ENCODE measurements around the gene NSG2. TPM values are rescaled to one million over a fixed set of nuclear protein-coding genes. Genes with fewer than 3 reads are reported as not detected.

Gene NSG2
- total RNA-seq, 1 experiment from 2014 or later: not detected

DNA sequence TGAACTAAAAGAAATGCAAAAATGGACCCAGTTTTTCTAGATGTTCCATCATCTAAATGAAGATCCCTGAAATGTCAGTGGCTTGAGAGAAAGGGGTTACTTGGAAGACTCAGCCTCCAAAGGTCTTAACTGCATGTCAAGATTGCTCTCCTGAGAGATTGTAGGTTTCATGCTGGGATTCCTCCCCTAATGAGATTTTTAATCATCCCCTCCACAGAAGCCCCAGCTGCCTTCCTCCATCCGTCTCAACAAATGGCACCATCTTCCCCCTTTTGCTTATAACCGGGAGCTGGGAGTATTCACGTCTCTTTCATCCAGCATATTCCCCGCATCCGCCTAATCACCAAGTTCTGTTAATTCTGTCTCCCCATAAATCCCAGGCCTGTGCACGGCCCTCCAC lies 104.5 kb downstream of the NSG2 start:
- DNase-seq (ENCODE audit: low read depth): no peak

GRCh38 chr5:174151599-174152181 lies 106.2 kb downstream of the NSG2 start:
- no peak for DNase-seq (ENCODE audit: low read depth)

DNA sequence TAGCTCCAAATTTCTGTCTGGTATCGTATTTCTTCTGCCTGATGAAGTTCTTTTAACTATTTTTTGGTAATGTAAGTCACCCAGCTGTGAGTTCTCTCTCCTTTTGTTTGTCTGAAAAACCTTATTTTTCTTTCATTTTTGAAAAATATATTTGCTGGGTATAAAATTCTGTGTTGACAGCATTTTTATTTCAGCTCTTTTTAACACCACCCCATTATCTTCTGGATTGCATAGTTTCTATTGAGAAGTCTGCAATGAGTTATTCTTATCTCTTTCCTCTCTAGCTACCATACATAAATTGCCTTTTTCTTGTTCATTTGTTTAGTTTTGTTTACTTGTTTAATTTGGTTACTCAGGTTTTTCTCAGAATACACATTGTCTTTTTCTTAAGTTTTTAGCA lies 109.1 kb downstream of the NSG2 start:
- DNase-seq (ENCODE audit: low read depth): no peak

GRCh38 chr5:174155281-174155680 lies 109.8 kb downstream of the NSG2 start:
- DNase-seq (ENCODE audit: low read depth): no peak

- no peak for DNase-seq (ENCODE audit: low read depth)
These were observed 110.2 kb downstream of the NSG2 start for GRCh38 chr5:174155706-174156105.

- no peak for DNase-seq (ENCODE audit: low read depth)
These were observed 111.5 kb downstream of the NSG2 start for GRCh38 chr5:174157048-174157447.

Other genes with a start within 250 kb of the NSG2 start
- 13.6 and 20.5 TPM in 2 replicates for gene CPEB4, start 157.4 kb upstream of the NSG2 start, total RNA-seq (2014; rRNA removed; shearing (Covaris generic))
- not detected in 2 replicates for gene C5orf47, start 56.5 kb upstream of the NSG2 start, total RNA-seq (2014; rRNA removed; shearing (Covaris generic))

All from M059J (cell line).